Gastroesophageal sphincter (tissue), 3 donors: Measurements from ENCODE around the gene OAS2.

Experiments
- CTCF ChIP-seq, 4 experiments: fragments of 200-600 bp in 2 of 4; fragments of 450-650 bp in 2 of 4; sonication (generic) in 1 of 4; IDR thresholded peaks; one replicate each; pipeline ENCODE4 v1.5.1; 2017 to 2019; ENCODE audit warnings: antibody characterized with exemption in 4 of 4, mild to moderate bottlenecking in 2 of 4, moderate library complexity in 2 of 4
- POLR2A ChIP-seq, 2 donors: fragments of 450-650 bp; IDR thresholded peaks; one replicate each; pipeline ENCODE4 v1.6.1; 2017; ENCODE audit warnings: antibody characterized with exemption in 2 of 2, mild to moderate bottlenecking in 2 of 2, moderate library complexity in 1 of 2

GRCh38 chr12:112986291-112986800, 8.0 kb downstream of the OAS2 start:
- TF ChIP-seq CTCF (IDR thresholded peaks at IDR 0.05): no peak
- TF ChIP-seq POLR2A (IDR thresholded peaks at IDR 0.05): no peak
